BLaER1 treated with 17β-estradiol and CSF1 and Interleukin-3, amounts not matched to agents 10 nM and 100 nM (cell line): ENCODE results near the gene SLIT3.
"Not testable (repeated sequence)": the region's sequence is repeated elsewhere in the genome, so short reads cannot be mapped to it uniquely, and the experiment has no call there.

Experiments used
- H3K27ac ChIP-seq, 11 experiments: shearing (Covaris generic); formaldehyde crosslinking; 2 replicates each; pipeline ENCODE4 v1.8.1; 2022
- H3K27me3 ChIP-seq, 11 experiments: shearing (Covaris generic); formaldehyde crosslinking; 2 replicates each; pipeline ENCODE4 v1.8.1; 2022
- H3K36me3 ChIP-seq, 11 experiments: shearing (Covaris generic); formaldehyde crosslinking; 2 replicates each; pipeline ENCODE4 v1.8.1; 2022
- H3K4me1 ChIP-seq, 10 experiments: shearing (Covaris generic); formaldehyde crosslinking; 2 replicates each; pipeline ENCODE4 v1.8.1; 2022
- H3K4me2 ChIP-seq, 11 experiments: shearing (Covaris generic); formaldehyde crosslinking; 2 replicates each; pipeline ENCODE4 v1.8.1; 2022
- H3K4me3 ChIP-seq, 10 experiments: shearing (Covaris generic); formaldehyde crosslinking; 2 replicates each; pipeline ENCODE4 v1.8.1; 2022
- H3K9ac ChIP-seq, 11 experiments: shearing (Covaris generic); formaldehyde crosslinking; 2 replicates each; pipeline ENCODE4 v1.8.1; 2022
- H3K9me3 ChIP-seq, 11 experiments: shearing (Covaris generic); formaldehyde crosslinking; replicated peaks in 1 of 11; 2 replicates each; pipeline ENCODE4 v1.8.1; 2022
- H4K20me1 ChIP-seq, 11 experiments: shearing (Covaris generic); formaldehyde crosslinking; 2 replicates each; pipeline ENCODE4 v1.8.1; 2022
- Cebpa-rat ChIP-seq, 11 experiments: shearing (Covaris generic); IDR thresholded peaks; 2 replicates each; pipeline ENCODE4 v1.8.1; 2022

Gene SLIT3

DNA sequence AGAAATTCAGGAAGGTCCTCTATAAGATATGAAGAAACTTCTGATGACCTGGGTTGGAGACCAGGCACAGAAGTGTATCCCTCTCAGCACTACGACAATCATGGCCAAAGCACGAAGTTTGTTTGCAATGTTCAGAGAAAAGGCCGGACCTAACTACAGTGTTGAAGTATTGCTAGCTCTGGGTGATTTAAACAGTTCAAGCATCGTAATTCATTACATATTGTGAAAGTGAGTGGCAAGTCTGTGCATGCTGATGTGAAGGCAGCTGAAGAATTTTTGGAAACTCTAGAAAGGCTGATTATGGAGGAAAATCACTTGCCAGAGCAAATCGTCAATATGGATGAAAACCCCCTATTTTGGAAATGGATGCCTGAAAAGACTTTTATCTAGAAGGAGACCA is 654.6 kb downstream of the SLIT3 start:
- no peak overlapping the region for H3K27ac ChIP-seq
- TF ChIP-seq Cebpa-rat (IDR thresholded peaks at IDR 0.05), result no peak
- H4K20me1 ChIP-seq, result no peaks in the 10 kb centered on the region

DNA sequence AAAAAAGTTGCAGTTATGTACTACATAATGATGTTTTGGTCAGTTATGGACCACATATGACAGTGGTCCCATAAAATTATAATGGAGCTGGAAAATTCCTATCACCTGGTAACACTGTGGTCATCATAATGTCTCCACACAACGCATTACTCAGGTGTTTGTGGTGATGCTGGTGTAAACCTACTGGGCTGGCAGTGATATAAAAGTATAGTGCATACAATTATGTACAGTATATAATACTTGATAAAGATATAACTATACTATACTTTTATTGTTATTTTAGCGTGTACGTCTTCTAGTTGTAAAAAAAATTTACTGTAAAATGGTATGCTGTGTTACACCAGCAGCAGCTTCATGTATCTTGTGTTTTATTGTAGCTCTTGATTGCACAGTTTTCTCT is 655.7 kb downstream of the SLIT3 start:
- Histone ChIP-seq H3K4me1 (no peaks in the 10 kb centered on the region), H3K36me3 (no peaks in the 10 kb centered on the region), H3K27ac (no peak overlapping the region), H3K4me2 (no peak overlapping the region), H3K27me3 (no peaks in the 10 kb centered on the region), H3K4me3 (no peak overlapping the region), H4K20me1 (no peaks in the 10 kb centered on the region), H3K9me3 (peaks cover 0 to 17% (median 5%) of the 10 kb centered on the region in 11 experiments; a peak in 10 of 22 replicates), H3K9ac (no peak overlapping the region)
- TF ChIP-seq Cebpa-rat (IDR thresholded peaks at IDR 0.05), result no peak

More for the DNA sequence above, 654.6 kb downstream of the SLIT3 start:
- peaks cover 0 to 5% (median 0%) of the 10 kb centered on the region in 10 experiments; a peak in 6 of 20 replicates for H3K4me1 ChIP-seq
- no peaks in the 10 kb centered on the region for H3K36me3 ChIP-seq
- H3K9me3 ChIP-seq, result peaks cover 0 to 17% (median 5%) of the 10 kb centered on the region in 11 experiments; a peak in 10 of 22 replicates
- H3K4me2 ChIP-seq, result no peak overlapping the region
- no peak overlapping the region for H3K9ac ChIP-seq
- no peak overlapping the region for H3K4me3 ChIP-seq
- H3K27me3 ChIP-seq, result no peaks in the 10 kb centered on the region

GRCh38 chr5:168642019-168642418 is 658.9 kb downstream of the SLIT3 start:
- H4K20me1 ChIP-seq, result no peaks in the 10 kb centered on the region
- H3K4me2 ChIP-seq, result no peak overlapping the region
- no peaks in the 10 kb centered on the region for H3K4me1 ChIP-seq
- H3K36me3 ChIP-seq, result no peaks in the 10 kb centered on the region
- H3K9ac ChIP-seq, result no peak overlapping the region
- H3K4me3 ChIP-seq, result no peak overlapping the region
- H3K27me3 ChIP-seq, result no peaks in the 10 kb centered on the region
- no peak for TF ChIP-seq Cebpa-rat (IDR thresholded peaks at IDR 0.05)
- H3K9me3 ChIP-seq, result peaks cover 0 to 16% (median 5%) of the 10 kb centered on the region in 11 experiments; a peak in 10 of 22 replicates
- H3K27ac ChIP-seq, result no peak overlapping the region

DNA sequence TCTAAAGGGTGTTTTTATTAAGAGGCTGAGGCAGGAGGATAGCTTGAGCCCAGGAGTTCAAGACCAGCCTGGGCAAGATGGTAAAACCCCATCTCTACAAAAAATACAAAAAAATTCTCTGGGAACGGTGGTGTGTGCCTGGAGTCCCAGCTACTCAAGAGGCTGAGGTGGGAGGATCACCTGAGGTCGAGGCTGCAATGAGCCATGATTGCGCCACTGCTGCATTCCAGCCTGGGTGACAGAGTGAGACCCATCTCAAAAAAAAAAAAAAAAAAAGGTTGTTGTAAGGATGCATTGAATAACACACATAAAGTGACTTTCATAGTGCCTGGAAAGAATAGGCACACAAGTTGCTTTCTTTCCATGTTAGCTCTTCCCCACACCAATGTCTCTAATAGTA is 662.1 kb downstream of the SLIT3 start:
- H3K27ac ChIP-seq, H3K4me2 ChIP-seq, H3K4me1 ChIP-seq, H3K27me3 ChIP-seq, H4K20me1 ChIP-seq, H3K9ac ChIP-seq, H3K4me3 ChIP-seq, H3K9me3 ChIP-seq, H3K36me3 ChIP-seq: not testable (repeated sequence)

DNA sequence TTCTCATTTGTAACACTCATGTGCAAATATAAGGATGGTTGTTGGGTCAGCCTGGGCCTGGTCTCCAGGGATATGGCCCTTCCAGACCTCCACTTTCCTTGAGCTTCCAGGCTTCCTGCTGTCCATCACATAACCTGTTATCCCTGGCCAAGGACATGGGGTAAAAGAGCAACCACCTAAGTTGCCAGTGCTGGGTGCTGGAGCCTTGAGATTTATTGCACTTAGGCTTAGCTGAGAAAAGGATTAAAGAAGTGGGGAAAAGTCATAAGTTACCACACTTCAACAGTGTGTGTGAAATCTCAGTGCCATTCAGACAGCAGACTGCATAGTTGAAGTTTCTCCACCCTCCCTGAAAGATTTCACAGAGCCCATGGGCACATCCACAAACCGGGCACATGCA is 663.1 kb downstream of the SLIT3 start:
- no peak for TF ChIP-seq Cebpa-rat (IDR thresholded peaks at IDR 0.05)
- Histone ChIP-seq H3K27me3 (no peaks in the 10 kb centered on the region), H3K4me1 (no peaks in the 10 kb centered on the region), H3K4me2 (no peak overlapping the region), H3K27ac (no peak overlapping the region), H3K9me3 (no peaks in the 10 kb centered on the region), H3K9ac (no peak overlapping the region), H4K20me1 (no peaks in the 10 kb centered on the region), H3K36me3 (no peaks in the 10 kb centered on the region), H3K4me3 (no peak overlapping the region)

GRCh38 chr5:168637281-168637680 is 663.7 kb downstream of the SLIT3 start:
- H3K4me3 ChIP-seq, result no peak overlapping the region
- H4K20me1 ChIP-seq, result no peaks in the 10 kb centered on the region
- H3K9ac ChIP-seq, result no peak overlapping the region
- no peaks in the 10 kb centered on the region for H3K36me3 ChIP-seq
- H3K27me3 ChIP-seq, result no peaks in the 10 kb centered on the region
- H3K27ac ChIP-seq, result no peak overlapping the region
- no peaks in the 10 kb centered on the region for H3K4me1 ChIP-seq
- TF ChIP-seq Cebpa-rat (IDR thresholded peaks at IDR 0.05), result no peak
- H3K4me2 ChIP-seq, result no peak overlapping the region
- no peaks in the 10 kb centered on the region for H3K9me3 ChIP-seq

DNA sequence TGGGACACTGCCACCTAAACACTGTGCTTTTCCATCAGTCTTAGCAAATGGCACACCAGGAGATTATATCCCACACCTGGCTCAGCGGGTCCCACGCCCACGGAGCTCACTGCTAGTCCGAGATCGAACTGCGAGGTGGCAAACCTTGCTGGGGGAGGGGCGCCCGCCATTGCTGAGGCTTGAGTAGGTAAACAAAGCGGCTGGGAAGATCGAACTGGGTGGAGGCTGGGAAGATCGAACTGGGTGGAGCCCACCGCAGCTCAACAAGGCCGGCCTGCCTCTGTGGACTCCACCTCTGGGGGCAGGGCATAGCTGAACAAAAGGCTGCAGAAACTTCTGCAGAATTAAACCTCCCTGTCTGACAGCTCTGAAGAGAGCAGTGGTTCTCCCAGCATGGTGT is 670.0 kb downstream of the SLIT3 start:
- H3K27ac ChIP-seq, H3K4me2 ChIP-seq, H4K20me1 ChIP-seq, H3K36me3 ChIP-seq, H3K4me3 ChIP-seq, H3K4me1 ChIP-seq, H3K9ac ChIP-seq, H3K27me3 ChIP-seq: not testable (repeated sequence)
- peaks cover 0 to 10% (median 7%) of the 10 kb centered on the region in 11 experiments; a peak in 7 of 22 replicates for H3K9me3 ChIP-seq

DNA sequence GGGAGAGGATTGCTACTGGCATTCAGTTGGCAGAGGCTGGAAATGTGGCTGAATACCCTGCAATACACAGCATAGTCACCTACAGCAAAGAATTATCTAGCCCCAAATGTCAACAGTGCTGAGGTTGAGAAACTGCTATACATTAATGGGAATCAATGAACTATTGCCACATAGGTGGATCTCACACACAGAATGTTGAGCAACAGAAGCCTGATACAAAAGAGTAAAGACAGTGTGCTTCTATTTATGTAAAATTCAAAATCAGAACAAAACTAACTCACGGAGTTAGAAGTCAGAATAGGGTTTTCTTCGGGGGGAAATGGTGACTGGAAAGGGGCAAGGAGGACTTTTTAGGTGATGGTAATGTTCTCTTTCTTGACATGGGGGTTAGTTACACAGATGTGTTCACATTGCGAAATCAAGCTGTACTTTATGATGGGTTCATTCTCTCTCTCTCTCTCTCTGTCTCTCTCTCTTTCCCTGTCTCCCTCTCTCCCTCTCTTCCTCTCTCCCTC is 676.0 kb downstream of the SLIT3 start:
- Histone ChIP-seq H3K4me3 (no peak overlapping the region), H3K36me3 (no peaks in the 10 kb centered on the region), H4K20me1 (no peaks in the 10 kb centered on the region), H3K9ac (no peak overlapping the region), H3K27me3 (no peaks in the 10 kb centered on the region), H3K27ac (no peak overlapping the region), H3K4me2 (no peak overlapping the region), H3K9me3 (no peaks in the 10 kb centered on the region), H3K4me1 (no peaks in the 10 kb centered on the region)
- peak in 6 of 11 experiments; percentile 11 to 75 (median 54); a peak in 5 of 22 replicates for TF ChIP-seq Cebpa-rat (IDR thresholded peaks at IDR 0.05)

- Histone ChIP-seq H3K4me2 (no peak overlapping the region), H4K20me1 (no peaks in the 10 kb centered on the region), H3K4me1 (no peaks in the 10 kb centered on the region), H3K27ac (no peak overlapping the region), H3K36me3 (no peaks in the 10 kb centered on the region), H3K9me3 (no peaks in the 10 kb centered on the region), H3K9ac (no peak overlapping the region), H3K4me3 (no peak overlapping the region), H3K27me3 (no peaks in the 10 kb centered on the region)
- TF ChIP-seq Cebpa-rat (IDR thresholded peaks at IDR 0.05), result no peak
These were observed 680.1 kb downstream of the SLIT3 start for GRCh38 chr5:168620807-168621206.

DNA sequence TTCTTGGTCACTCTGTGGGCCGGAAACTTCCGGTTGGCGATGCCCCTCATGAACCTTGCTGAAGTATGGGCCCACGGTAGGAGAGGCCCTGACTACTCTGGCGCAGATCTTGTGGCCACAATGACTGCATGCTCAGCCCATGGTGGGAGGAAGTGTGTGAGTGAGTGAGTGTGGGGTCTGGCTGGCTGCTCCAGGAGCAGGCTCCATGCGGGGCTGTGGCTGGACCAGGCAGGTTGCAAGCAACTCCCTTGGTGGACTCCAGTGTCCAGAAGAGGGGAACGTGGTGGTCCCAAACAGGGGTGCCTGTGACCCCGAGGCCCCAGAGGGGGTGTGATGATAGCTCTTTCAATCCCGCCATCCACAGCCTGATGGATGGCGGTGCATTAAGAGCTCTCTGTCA is 686.3 kb downstream of the SLIT3 start:
- Histone ChIP-seq H4K20me1 (no peaks in the 10 kb centered on the region), H3K4me1 (no peaks in the 10 kb centered on the region), H3K27ac (no peak overlapping the region), H3K9me3 (peaks cover 0 to 12% (median 5%) of the 10 kb centered on the region in 11 experiments; a peak in 5 of 22 replicates), H3K4me2 (no peak overlapping the region), H3K9ac (no peak overlapping the region), H3K36me3 (no peaks in the 10 kb centered on the region), H3K27me3 (no peaks in the 10 kb centered on the region), H3K4me3 (no peak overlapping the region)
- no peak for TF ChIP-seq Cebpa-rat (IDR thresholded peaks at IDR 0.05)
